Purkinje cell (primary cell): Measurements from ENCODE around the gene KCNS3. TPM values are rescaled to one million over a fixed set of nuclear protein-coding genes. Genes with fewer than 3 reads are reported as not detected.

Experiments used
- polyA plus RNA-seq: library from polyadenylated mRNA; unstranded; fragments of >200 nt; fragmentation: Nextera tagmentation; gene quantifications from 2 replicates; pipeline ENCODE4 v1.2.1, GENCODE V29; 2014

Gene KCNS3
- polyA plus RNA-seq: 0.98 TPM in 1 of 2 replicates, not detected in the other

GRCh38 chr2:17878281-17879136 lies at the start of gene KCNS3:
KCNS3 (plus strand) TSS chr2:17878667; CDS start chr2:17931009, 52,342 bp downstream.

Other genes starting within 250 kb of the KCNS3 start
- gene SMC6, start 124.9 kb upstream of the KCNS3 start, polyA plus RNA-seq: 4.7 and 6.6 TPM in 2 replicates
- 0.90 and 3.0 TPM in 2 replicates for gene GEN1, start 124.5 kb upstream of the KCNS3 start, polyA plus RNA-seq
- not detected in 2 replicates for gene MSGN1, start 62.2 kb upstream of the KCNS3 start, polyA plus RNA-seq